ENCODE results near the gene DUSP10. TPM values are rescaled to one million over a fixed set of nuclear protein-coding genes. Genes with fewer than 3 reads are reported as not detected.

Gene DUSP10
- 15.9 and 22.0 TPM in 2 replicates for total RNA-seq (2022)
- percentile 96 among the genes with signal in this experiment for Bru-seq, nascent RNA
- BruChase-seq, experiment 1, labeled RNA remaining after a 6-hour chase = percentile 68 among the genes with signal in this experiment
- BruChase-seq, experiment 2, labeled RNA remaining after a 2-hour chase = percentile 80 among the genes with signal in this experiment
- long read RNA-seq, transcript DUSP10-201 (4 exons, 2,676 nt) = major isoform, 12 of 24 reads
- long read RNA-seq, transcript DUSP10-203 (3 exons, 1,009 nt) = minor isoform, 8 of 24 reads
- long read RNA-seq, partial matches to known transcripts = 1 of 24 reads
- long read RNA-seq, other reads (novel, unspliced or antisense) = 3 of 24 reads

GRCh38 chr1:221741703-221742554, at the start of gene DUSP10:
TSS of gene DUSP10 (minus strand) at chr1:221742089. CDS start at chr1:221739744, 2,345 bp downstream.
- peak; percentile 100 for DNase-seq (ENCODE audit: unreplicated experiment)
- H3K4me3 Mint-ChIP-seq (ENCODE audit: unreplicated experiment) = no peak within 1 kb of the TSS
- intact Hi-C loops (cut with micrococcal nuclease) = loop anchor here (1.0 to 5.0 kb wide), 15 partner anchors 97 to 868 kb away; no protein-coding TSS in a partner anchor
- TSS peak; percentile 62 for BruUV-seq (replicated peaks)
- H3K9me3 Mint-ChIP-seq (ENCODE audit: unreplicated experiment) = no peaks in the 10 kb centered on the region
- peaks cover 15% of the 10 kb centered on the region for H3K36me3 Mint-ChIP-seq (ENCODE audit: insufficient read depth, unreplicated experiment)
- no peak within 1 kb of the TSS for H3K27ac Mint-ChIP-seq (ENCODE audit: low read depth, unreplicated experiment)
- H3K4me1 Mint-ChIP-seq (ENCODE audit: insufficient read depth, unreplicated experiment) = peaks cover 25% of the 10 kb centered on the region
- TF ChIP-seq, protein P1, sequence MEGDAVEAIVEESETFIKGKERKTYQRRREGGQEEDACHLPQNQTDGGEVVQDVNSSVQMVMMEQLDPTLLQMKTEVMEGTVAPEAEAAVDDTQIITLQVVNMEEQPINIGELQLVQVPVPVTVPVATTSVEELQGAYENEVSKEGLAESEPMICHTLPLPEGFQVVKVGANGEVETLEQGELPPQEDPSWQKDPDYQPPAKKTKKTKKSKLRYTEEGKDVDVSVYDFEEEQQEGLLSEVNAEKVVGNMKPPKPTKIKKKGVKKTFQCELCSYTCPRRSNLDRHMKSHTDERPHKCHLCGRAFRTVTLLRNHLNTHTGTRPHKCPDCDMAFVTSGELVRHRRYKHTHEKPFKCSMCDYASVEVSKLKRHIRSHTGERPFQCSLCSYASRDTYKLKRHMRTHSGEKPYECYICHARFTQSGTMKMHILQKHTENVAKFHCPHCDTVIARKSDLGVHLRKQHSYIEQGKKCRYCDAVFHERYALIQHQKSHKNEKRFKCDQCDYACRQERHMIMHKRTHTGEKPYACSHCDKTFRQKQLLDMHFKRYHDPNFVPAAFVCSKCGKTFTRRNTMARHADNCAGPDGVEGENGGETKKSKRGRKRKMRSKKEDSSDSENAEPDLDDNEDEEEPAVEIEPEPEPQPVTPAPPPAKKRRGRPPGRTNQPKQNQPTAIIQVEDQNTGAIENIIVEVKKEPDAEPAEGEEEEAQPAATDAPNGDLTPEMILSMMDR (IDR thresholded peaks at IDR 0.05; ENCODE audit: unreplicated experiment) = no peak
- POLR2A ChIA-PET = interaction anchor here (0.6 to 5.8 kb wide), 122 partner anchors 9 to 901 kb away, joined by 3 to 133 read pairs (median 4); no protein-coding TSS in a partner anchor
- H3K27me3 Mint-ChIP-seq (ENCODE audit: insufficient read depth, unreplicated experiment) = no peaks in the 10 kb centered on the region
- CTCF ChIA-PET = interaction anchor here (0.5 to 6.3 kb wide), 49 partner anchors 8 to 926 kb away, joined by 3 to 104 read pairs (median 4); no protein-coding TSS in a partner anchor

DNA sequence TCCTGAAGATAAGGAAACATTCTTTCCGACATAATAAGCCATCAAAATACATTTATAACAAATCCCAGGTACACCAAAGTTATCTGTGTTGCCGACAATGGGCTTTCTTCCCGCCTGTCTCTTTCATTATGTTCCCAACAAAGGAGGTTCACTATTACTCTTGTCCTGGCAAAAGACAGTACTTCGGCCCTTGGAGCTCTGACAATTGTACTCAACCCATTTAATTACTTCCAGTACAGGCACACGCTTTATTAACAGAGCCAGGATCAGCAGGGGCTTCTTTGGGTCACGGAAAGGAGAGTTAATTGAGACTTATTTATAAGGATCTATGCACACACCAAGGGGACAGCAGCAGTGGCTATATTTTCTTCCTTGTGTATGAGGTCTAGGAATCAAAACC, 46.6 kb upstream of the DUSP10 start:
- DNase-seq (ENCODE audit: unreplicated experiment) = no peak
- Mint-ChIP-seq H3K36me3 (ENCODE audit: insufficient read depth, unreplicated experiment) (no peaks in the 10 kb centered on the region), H3K4me1 (ENCODE audit: insufficient read depth, unreplicated experiment) (peaks cover 2% of the 10 kb centered on the region), H3K27ac (ENCODE audit: low read depth, unreplicated experiment) (no peak overlapping the region), H3K9me3 (ENCODE audit: unreplicated experiment) (no peaks in the 10 kb centered on the region), H3K4me3 (ENCODE audit: unreplicated experiment) (no peak overlapping the region), H3K27me3 (ENCODE audit: insufficient read depth, unreplicated experiment) (no peaks in the 10 kb centered on the region)
- no TSS peak for BruUV-seq (replicated peaks)
- TF ChIP-seq, protein P1 (IDR thresholded peaks at IDR 0.05; ENCODE audit: unreplicated experiment) = no peak
- POLR2A ChIA-PET = interaction anchor here (1.1 to 2.1 kb wide), 3 partner anchors 8 to 41 kb away, joined by 5 to 7 read pairs (median 7); no protein-coding TSS in a partner anchor
- CTCF ChIA-PET = interaction anchor here (0.9 to 1.6 kb wide), 4 partner anchors 8 to 37 kb away, joined by 3 read pairs; no protein-coding TSS in a partner anchor
- intact Hi-C loops (cut with micrococcal nuclease) = no loop called here

- POLR2A ChIA-PET = no interaction called here
- CTCF ChIA-PET = no interaction called here
- Mint-ChIP-seq H3K4me3 (ENCODE audit: unreplicated experiment) (no peak overlapping the region), H3K27me3 (ENCODE audit: insufficient read depth, unreplicated experiment) (no peaks in the 10 kb centered on the region), H3K27ac (ENCODE audit: low read depth, unreplicated experiment) (no peak overlapping the region), H3K4me1 (ENCODE audit: insufficient read depth, unreplicated experiment) (no peaks in the 10 kb centered on the region), H3K9me3 (ENCODE audit: unreplicated experiment) (no peaks in the 10 kb centered on the region), H3K36me3 (ENCODE audit: insufficient read depth, unreplicated experiment) (no peaks in the 10 kb centered on the region)
- intact Hi-C loops (cut with micrococcal nuclease) = no loop called here
- no peak for DNase-seq (ENCODE audit: unreplicated experiment)
- TF ChIP-seq, protein P1 (IDR thresholded peaks at IDR 0.05; ENCODE audit: unreplicated experiment) = no peak
- no TSS peak for BruUV-seq (replicated peaks)
Observed at GRCh38 chr1:221786647-221787046, 44.8 kb upstream of the DUSP10 start.

GRCh38 chr1:221783936-221784335, 42.0 kb upstream of the DUSP10 start:
- no peaks in the 10 kb centered on the region for H3K27me3 Mint-ChIP-seq (ENCODE audit: insufficient read depth, unreplicated experiment)
- CTCF ChIA-PET = interaction anchor here (0.6 to 2.1 kb wide), 4 partner anchors 15 to 671 kb away, joined by 3 to 8 read pairs (median 5); no protein-coding TSS in a partner anchor
- H3K27ac Mint-ChIP-seq (ENCODE audit: low read depth, unreplicated experiment) = no peak overlapping the region
- intact Hi-C loops (cut with micrococcal nuclease) = no loop called here
- H3K4me1 Mint-ChIP-seq (ENCODE audit: insufficient read depth, unreplicated experiment) = no peaks in the 10 kb centered on the region
- TF ChIP-seq, protein P1 (IDR thresholded peaks at IDR 0.05; ENCODE audit: unreplicated experiment) = no peak
- POLR2A ChIA-PET = interaction anchor here (2.1 to 2.2 kb wide), 2 partner anchors 11 to 14 kb away, joined by 6 read pairs; no protein-coding TSS in a partner anchor
- no peak overlapping the region for H3K4me3 Mint-ChIP-seq (ENCODE audit: unreplicated experiment)
- no peaks in the 10 kb centered on the region for H3K36me3 Mint-ChIP-seq (ENCODE audit: insufficient read depth, unreplicated experiment)
- H3K9me3 Mint-ChIP-seq (ENCODE audit: unreplicated experiment) = no peaks in the 10 kb centered on the region
- no peak for DNase-seq (ENCODE audit: unreplicated experiment)
- no TSS peak for BruUV-seq (replicated peaks)
